ENCODE results near the gene ITLN2. TPM values are rescaled to one million over a fixed set of nuclear protein-coding genes. Genes with fewer than 3 reads are reported as not detected.
A peak's percentile ranks its signal among the peaks of the same experiment; 100 is the strongest.

ITLN2 gene
- total and polyA plus RNA-seq, 9 of the 15 experiments (the other 6 are each of a cell fraction or from before 2014, with no cell fraction given) = not detected

GRCh38 chr1:161001525-161001924, 46.9 kb upstream of the ITLN2 start:
- peaks cover 13 to 15% of the 10 kb centered on the region in 2 experiments; a peak in 3 of 5 replicates for H3K4me1 ChIP-seq (replicated peaks in 1 of 2; ENCODE audit: control insufficient read depth in 2 of 2, insufficient read depth in 2 of 2, low read length in 2 of 2)
- FAIRE-seq (peak; percentile 56), DNase-seq (ENCODE audit: extremely low read depth in 1 of 4, low spot score in 3 of 4) (no peak), ATAC-seq (no peak)
- POLR2A ChIA-PET = interaction anchor here (0.5 kb wide), 1 partner anchor 10 kb away, joined by 3 read pairs; no protein-coding TSS in a partner anchor
- 63% methylated on average over 5 of the region's 5 CpGs for WGBS (ENCODE audit: insufficient coverage, low coverage, missing lambda C conversion rate)
- H3K79me2 ChIP-seq (ENCODE audit: control insufficient read depth, insufficient read depth, low read length) = peaks cover 25% of the 10 kb centered on the region
- H3K9ac ChIP-seq (ENCODE audit: insufficient read depth in 1 of 2, low read depth in 2 of 2, low read length in 2 of 2) = no peak overlapping the region
- H3K36me3 ChIP-seq (ENCODE audit: control insufficient read depth, insufficient read depth, low read length) = peaks cover 55% of the 10 kb centered on the region
- no peaks in the 10 kb centered on the region for H3K27me3 ChIP-seq (ENCODE audit: control insufficient read depth in 2 of 2, insufficient read depth in 2 of 2, low read length in 2 of 2)
- no peak overlapping the region for H2AFZ ChIP-seq (ENCODE audit: low read depth, low read length)
- H3K27ac ChIP-seq (ENCODE audit: extremely low read depth, low read depth, low read length) = no peak overlapping the region; the same call in 2 of the 3 replicates
- CTCF ChIA-PET (ENCODE audit: low intra/inter-chr PET ratio) = no interaction called here
- no peak overlapping the region for H3K4me3 ChIP-seq
- in situ Hi-C loops (cut with MboI) (no loop called here), intact Hi-C loops (cut with micrococcal nuclease) (no loop called here)
- TF ChIP-seq NFIC (IDR thresholded peaks at IDR 0.05) (peak; percentile 59), CEBPG (CRISPR knock-in tag; IDR thresholded peaks at IDR 0.05) (peak; percentile 73), CEBPG (tag; conservative IDR thresholded peaks at IDR 0.05 in 1 of 2, IDR thresholded peaks at IDR 0.05 in 1 of 2) (0 out of 4 replicates have a peak, but pooled peaks have one; percentile 10 to 35), FOXJ3 (CRISPR knock-in tag; IDR thresholded peaks at IDR 0.05) (no peak), ZBTB33 (CRISPR knock-in tag; IDR thresholded peaks at IDR 0.05) (no peak), ATF3 (IDR thresholded peaks at IDR 0.05) (peak; percentile 44; the same call in 1 of the 2 replicates), ATF3 (CRISPR knock-in tag; conservative IDR thresholded peaks at IDR 0.05) (no peak), NELFE (IDR thresholded peaks at IDR 0.05; ENCODE audit: insufficient read depth, insufficient read length) (no peak), BCOR (IDR thresholded peaks at IDR 0.05) (no peak), ZNF318 (IDR thresholded peaks at IDR 0.05; ENCODE audit: borderline replicate concordance in 1 of 2, low read depth in 1 of 2) (no peak)
- no peaks in the 10 kb centered on the region for H4K20me1 ChIP-seq (replicated peaks; ENCODE audit: control insufficient read depth, insufficient read depth, low read length)
- H3K4me2 ChIP-seq (ENCODE audit: insufficient read depth, low read length) = no peak overlapping the region
- no peaks in the 10 kb centered on the region for H3K9me1 ChIP-seq (ENCODE audit: control insufficient read depth, insufficient read depth, low read length)
- H3K9me3 ChIP-seq (replicated peaks; ENCODE audit: control insufficient read depth, insufficient read depth, low read depth, low read length) = no peaks in the 10 kb centered on the region
- no TSS peak for BruUV-seq (replicated peaks)
